Neural cell (in vitro differentiated cells): ENCODE measurements around the gene CLEC4M. TPM values are rescaled to one million over a fixed set of nuclear protein-coding genes. Genes with fewer than 3 reads are reported as not detected.

Experiments
- H2AFZ ChIP-seq: fragments of 200-600, 300-800 bp; sonication (generic), shearing (Covaris generic); 2 replicates; pipeline ENCODE4 v1.6.0; 2014; ENCODE audit warnings: low read depth, mild to moderate bottlenecking, antibody characterized with exemption, low read length, moderate library complexity
- H3F3A ChIP-seq: fragments of 200-600 bp; shearing (Covaris generic); 2 replicates; pipeline ENCODE4 v1.6.1; 2016; ENCODE audit warnings: mild to moderate bottlenecking, moderate library complexity, mixed read lengths, antibody characterized with exemption, low read length; ENCODE audit not compliant: insufficient read depth, poor library complexity, severe bottlenecking
- H3K27ac ChIP-seq: fragments of 200-600, 300-800 bp; sonication (generic), shearing (Covaris generic); 2 replicates; pipeline ENCODE4 v1.5.1; 2014; ENCODE audit warnings: mild to moderate bottlenecking, low read length, moderate library complexity
- H3K27me3 ChIP-seq: fragments of 300-800, 200-600 bp; sonication (generic), shearing (Covaris generic); 2 replicates; pipeline ENCODE4 v1.6.0; 2014; ENCODE audit warnings: mild to moderate bottlenecking, low read depth, low read length, moderate library complexity; ENCODE audit not compliant: insufficient read depth
- H3K36me3 ChIP-seq: fragments of 300-800, 200-600 bp; sonication (generic), shearing (Covaris generic); 2 replicates; pipeline ENCODE4 v1.5.1; 2014; ENCODE audit warnings: mild to moderate bottlenecking, antibody characterized with exemption, low read length, moderate library complexity; ENCODE audit not compliant: insufficient read depth
- H3K4me2 ChIP-seq: fragments of 300-800, 200-600 bp; sonication (generic), shearing (Covaris generic); 2 replicates; pipeline ENCODE4 v1.6.0; 2014; ENCODE audit warnings: mild to moderate bottlenecking, low read length
- H3K4me3 ChIP-seq: fragments of 300-800, 200-600 bp; sonication (generic), shearing (Covaris generic); 2 replicates; pipeline ENCODE4 v1.5.1; 2014; ENCODE audit warnings: mild to moderate bottlenecking, low read length, moderate library complexity
- H3K79me2 ChIP-seq: fragments of 200-600 bp; shearing (Covaris generic); replicated peaks from 2 replicates; pipeline ENCODE4 v1.6.0; 2014; ENCODE audit warnings: mild to moderate bottlenecking, low read length, moderate library complexity; ENCODE audit not compliant: insufficient read depth
- H3K9ac ChIP-seq: fragments of 300-800, 200-600 bp; sonication (generic), shearing (Covaris generic); 2 replicates; pipeline ENCODE4 v1.6.1; 2016; ENCODE audit warnings: mild to moderate bottlenecking, low read length, mixed read lengths
- H3K9me2 ChIP-seq: fragments of 200-600 bp; shearing (Covaris generic); 2 replicates; pipeline ENCODE4 v1.6.1; 2016; ENCODE audit warnings: mild to moderate bottlenecking, low read length, mixed read lengths; ENCODE audit not compliant: insufficient read depth
- H3K9me3 ChIP-seq: fragments of 200-600, 300-800 bp; sonication (generic), shearing (Covaris generic); 2 replicates; pipeline ENCODE4 v1.6.1; 2016; ENCODE audit warnings: mild to moderate bottlenecking, mixed run types, low read length, moderate library complexity, mixed read lengths
- H4K20me1 ChIP-seq: fragments of 200-600 bp; shearing (Covaris generic); 2 replicates; pipeline ENCODE4 v1.6.1; 2016; ENCODE audit warnings: mild to moderate bottlenecking, mixed run types; ENCODE audit not compliant: insufficient read depth
- CTCF ChIP-seq: fragments of 450-650 bp; IDR thresholded peaks from 2 replicates; pipeline ENCODE4 v1.5.1; 2014; ENCODE audit warnings: antibody characterized with exemption, mild to moderate bottlenecking, moderate library complexity; ENCODE audit not compliant: poor library complexity, severe bottlenecking
- EP300 ChIP-seq: fragments of 450-650 bp; conservative IDR thresholded peaks from 2 replicates; pipeline ENCODE4 v1.6.1; 2014; ENCODE audit warnings: antibody characterized with exemption, mild to moderate bottlenecking, moderate library complexity; ENCODE audit not compliant: poor library complexity, severe bottlenecking
- EZH2 ChIP-seq: fragments of 200-600, 300-800 bp; shearing (Covaris generic), sonication (generic); IDR thresholded peaks from 2 replicates; pipeline ENCODE4 v1.6.1; 2014; ENCODE audit warnings: antibody characterized with exemption, low read length, borderline replicate concordance, mild to moderate bottlenecking; ENCODE audit not compliant: insufficient read depth, poor library complexity, severe bottlenecking
- MXI1 ChIP-seq: fragments of 450-650 bp; conservative IDR thresholded peaks from 2 replicates; pipeline ENCODE4 v1.6.1; 2014; ENCODE audit warnings: antibody characterized with exemption, mild to moderate bottlenecking; ENCODE audit not compliant: poor library complexity, severe bottlenecking
- POLR2AphosphoS5 ChIP-seq: IDR thresholded peaks from 2 replicates; pipeline ENCODE4 v1.6.1; 2012
- RAD21 ChIP-seq: fragments of 450-650 bp; conservative IDR thresholded peaks from 2 replicates; pipeline ENCODE4 v1.6.1; 2014; ENCODE audit warnings: antibody characterized with exemption, mild to moderate bottlenecking, moderate library complexity
- SMC3 ChIP-seq: fragments of 450-650 bp; conservative IDR thresholded peaks from 2 replicates; pipeline ENCODE4 v1.6.1; 2014; ENCODE audit warnings: antibody characterized with exemption, mild to moderate bottlenecking, moderate library complexity; ENCODE audit not compliant: poor library complexity
- TAF1 ChIP-seq: IDR thresholded peaks from 2 replicates; pipeline ENCODE4 v1.6.1; 2012; ENCODE audit warnings: low read depth
- polyA plus RNA-seq: library from polyadenylated mRNA; depleted of rRNA; stranded (reverse); fragments of >200 nt; gene quantifications from 2 replicates; pipeline ENCODE4 v1.2.3, GENCODE V29; 2014
- TF ChIP-seq, protein P1 (sequence below): IDR thresholded peaks from 2 replicates; pipeline ENCODE4 v1.6.1; 2012; ENCODE audit warnings: borderline replicate concordance

CLEC4M gene
- polyA plus RNA-seq, 1 donor from 2014 or later, result not detected

DNA sequence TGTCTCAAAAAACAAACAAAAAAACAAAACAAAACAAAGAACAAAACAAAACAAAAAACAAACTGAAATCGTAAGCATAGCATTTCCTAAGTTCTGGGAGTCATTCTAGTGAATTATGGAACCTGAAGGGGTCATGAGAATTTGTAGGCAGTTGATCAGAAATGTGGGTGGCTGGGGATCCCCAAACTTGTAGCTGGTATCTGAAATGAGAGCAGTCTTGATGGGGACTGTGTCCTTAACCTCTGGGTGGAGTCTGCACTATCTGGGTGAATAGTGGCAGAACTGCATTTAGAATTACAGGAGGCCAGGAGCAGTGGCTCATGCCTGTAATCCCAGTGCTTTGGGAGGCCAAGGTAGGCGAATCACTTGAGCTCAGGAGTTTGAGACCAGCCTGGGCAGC, 37.3 kb upstream of the CLEC4M start:
- H3F3A ChIP-seq, result no peaks in the 10 kb centered on the region
- no peak overlapping the region for H3K27ac ChIP-seq
- H3K79me2 ChIP-seq, result no peaks in the 10 kb centered on the region
- TF ChIP-seq SMC3, result no peak
- no peak for TF ChIP-seq RAD21
- no peak for TF ChIP-seq CTCF
- TF ChIP-seq, protein P1, sequence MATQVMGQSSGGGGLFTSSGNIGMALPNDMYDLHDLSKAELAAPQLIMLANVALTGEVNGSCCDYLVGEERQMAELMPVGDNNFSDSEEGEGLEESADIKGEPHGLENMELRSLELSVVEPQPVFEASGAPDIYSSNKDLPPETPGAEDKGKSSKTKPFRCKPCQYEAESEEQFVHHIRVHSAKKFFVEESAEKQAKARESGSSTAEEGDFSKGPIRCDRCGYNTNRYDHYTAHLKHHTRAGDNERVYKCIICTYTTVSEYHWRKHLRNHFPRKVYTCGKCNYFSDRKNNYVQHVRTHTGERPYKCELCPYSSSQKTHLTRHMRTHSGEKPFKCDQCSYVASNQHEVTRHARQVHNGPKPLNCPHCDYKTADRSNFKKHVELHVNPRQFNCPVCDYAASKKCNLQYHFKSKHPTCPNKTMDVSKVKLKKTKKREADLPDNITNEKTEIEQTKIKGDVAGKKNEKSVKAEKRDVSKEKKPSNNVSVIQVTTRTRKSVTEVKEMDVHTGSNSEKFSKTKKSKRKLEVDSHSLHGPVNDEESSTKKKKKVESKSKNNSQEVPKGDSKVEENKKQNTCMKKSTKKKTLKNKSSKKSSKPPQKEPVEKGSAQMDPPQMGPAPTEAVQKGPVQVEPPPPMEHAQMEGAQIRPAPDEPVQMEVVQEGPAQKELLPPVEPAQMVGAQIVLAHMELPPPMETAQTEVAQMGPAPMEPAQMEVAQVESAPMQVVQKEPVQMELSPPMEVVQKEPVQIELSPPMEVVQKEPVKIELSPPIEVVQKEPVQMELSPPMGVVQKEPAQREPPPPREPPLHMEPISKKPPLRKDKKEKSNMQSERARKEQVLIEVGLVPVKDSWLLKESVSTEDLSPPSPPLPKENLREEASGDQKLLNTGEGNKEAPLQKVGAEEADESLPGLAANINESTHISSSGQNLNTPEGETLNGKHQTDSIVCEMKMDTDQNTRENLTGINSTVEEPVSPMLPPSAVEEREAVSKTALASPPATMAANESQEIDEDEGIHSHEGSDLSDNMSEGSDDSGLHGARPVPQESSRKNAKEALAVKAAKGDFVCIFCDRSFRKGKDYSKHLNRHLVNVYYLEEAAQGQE, result no peak
- no peak for TF ChIP-seq EP300
- TF ChIP-seq MXI1, result no peak
- no peak for TF ChIP-seq EZH2
- TF ChIP-seq TAF1, result no peak
- TF ChIP-seq POLR2AphosphoS5, result no peak
- no peaks in the 10 kb centered on the region for H4K20me1 ChIP-seq
- no peaks in the 10 kb centered on the region for H3K9me2 ChIP-seq
- no peak overlapping the region for H3K4me2 ChIP-seq
- no peaks in the 10 kb centered on the region for H3K36me3 ChIP-seq
- H3K9me3 ChIP-seq, result no peaks in the 10 kb centered on the region
- H3K9ac ChIP-seq, result no peak overlapping the region
- no peak overlapping the region for H3K4me3 ChIP-seq
- H3K27me3 ChIP-seq, result peaks cover 34% of the 10 kb centered on the region
- no peak overlapping the region for H2AFZ ChIP-seq

GRCh38 chr19:7729211-7729610, 33.8 kb upstream of the CLEC4M start:
- Histone ChIP-seq H3K9ac (no peak overlapping the region), H3K9me3 (no peaks in the 10 kb centered on the region), H3K4me2 (no peak overlapping the region), H3K36me3 (no peaks in the 10 kb centered on the region), H4K20me1 (no peaks in the 10 kb centered on the region), H3K27me3 (peaks cover 62% of the 10 kb centered on the region), H3K9me2 (no peaks in the 10 kb centered on the region), H3K4me3 (no peak overlapping the region), H3F3A (no peaks in the 10 kb centered on the region), H3K27ac (no peak overlapping the region), H3K79me2 (no peaks in the 10 kb centered on the region), H2AFZ (no peak overlapping the region)
- no peak for TF ChIP-seq TAF1

DNA sequence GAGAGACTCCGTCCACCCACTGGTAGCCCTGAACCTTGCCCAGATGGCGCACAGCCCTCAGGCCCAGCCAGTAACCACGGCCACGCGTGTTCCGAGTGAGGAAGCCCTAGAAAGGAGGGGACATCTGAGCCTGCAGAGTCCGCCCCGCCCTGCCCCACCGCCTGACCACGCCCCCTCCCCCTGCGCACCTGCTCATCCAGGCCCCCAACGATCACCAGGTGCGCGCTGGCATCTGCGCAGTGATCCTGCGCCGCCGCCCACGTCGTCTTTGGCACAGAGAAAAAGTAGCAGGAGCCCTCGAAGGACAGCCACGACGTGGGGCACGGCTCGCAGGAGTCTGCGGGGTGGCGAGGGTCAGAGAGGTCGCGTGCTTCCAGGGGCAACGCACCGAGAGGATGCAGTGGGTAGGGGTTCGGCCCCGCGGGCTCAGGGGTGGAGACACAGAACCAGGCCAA, 33.2 kb upstream of the CLEC4M start:
- Histone ChIP-seq H3K36me3 (no peaks in the 10 kb centered on the region), H4K20me1 (no peaks in the 10 kb centered on the region), H3K9me3 (no peaks in the 10 kb centered on the region), H3K79me2 (no peaks in the 10 kb centered on the region), H3F3A (no peaks in the 10 kb centered on the region), H3K4me2 (no peak overlapping the region), H3K9ac (no peak overlapping the region), H3K9me2 (no peaks in the 10 kb centered on the region), H3K27me3 (peaks cover 63% of the 10 kb centered on the region), H3K27ac (no peak overlapping the region), H2AFZ (no peak overlapping the region), H3K4me3 (no peak overlapping the region)
- TF ChIP-seq SMC3, result no peak
- TF ChIP-seq EZH2, result no peak
- no peak for TF ChIP-seq EP300
- TF ChIP-seq MXI1, result no peak
